ENCODE results near the gene LXN.

The LXN gene

DNA sequence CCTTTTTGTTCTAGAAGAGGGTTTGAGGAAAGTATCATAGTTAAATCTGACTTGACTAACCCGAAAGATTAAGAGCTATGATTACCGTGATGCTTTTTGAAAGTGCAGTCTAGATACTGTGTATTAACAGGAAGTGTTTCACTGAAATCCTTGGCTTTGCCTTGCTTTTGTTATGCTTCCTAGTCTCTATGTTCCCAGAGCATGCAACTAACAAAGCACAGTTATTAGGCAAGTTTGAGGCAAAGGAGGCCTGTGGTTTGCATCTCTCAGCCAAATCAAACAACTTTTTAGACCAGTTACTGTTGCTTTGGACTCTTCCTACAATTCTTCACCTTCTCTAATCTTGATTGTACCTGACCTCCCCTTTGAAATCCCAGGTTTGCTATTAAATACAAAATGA lies 3.9 kb downstream of the LXN start:
- no peak for DNase-seq (ENCODE audit: low read depth)

DNA sequence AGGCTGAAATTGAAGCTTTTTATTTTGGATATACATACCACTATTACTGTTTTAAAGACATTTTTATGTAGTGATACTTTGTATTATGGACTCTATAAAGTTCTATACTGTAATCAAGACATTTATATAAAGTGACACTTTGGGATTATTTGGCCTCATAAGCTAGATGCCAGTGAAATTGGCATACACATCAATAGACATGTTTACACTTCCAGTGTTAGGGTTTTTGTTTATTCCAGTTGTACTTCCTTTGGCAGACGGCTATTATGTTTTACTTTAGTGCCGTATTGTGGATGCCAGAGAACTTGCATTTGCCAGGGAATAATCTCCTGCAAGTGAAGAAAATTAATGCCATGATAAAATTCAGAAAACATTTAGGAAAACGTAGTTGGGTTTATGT lies 6.0 kb downstream of the LXN start:
- DNase-seq (ENCODE audit: low read depth): no peak

DNA sequence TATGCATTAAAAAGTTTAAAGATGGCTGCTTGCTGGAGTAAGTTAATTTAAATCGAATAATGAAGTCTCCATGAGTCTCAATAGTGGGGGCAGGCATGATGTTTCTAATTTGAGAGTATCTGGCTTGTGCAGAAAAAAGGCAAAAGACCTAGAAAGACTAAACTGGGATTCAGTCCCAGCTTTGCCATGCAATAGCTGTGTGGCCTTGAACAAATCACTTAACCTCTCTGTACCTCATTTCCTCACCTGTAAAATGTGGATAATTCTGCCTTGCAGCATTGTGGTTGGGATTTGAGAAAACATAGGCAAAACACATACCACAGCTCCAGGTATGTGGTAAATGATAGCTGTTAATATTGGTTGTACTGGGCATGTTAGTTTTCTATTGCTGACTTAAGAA lies 8.6 kb downstream of the LXN start:
- DNase-seq (ENCODE audit: low read depth): no peak

DNA sequence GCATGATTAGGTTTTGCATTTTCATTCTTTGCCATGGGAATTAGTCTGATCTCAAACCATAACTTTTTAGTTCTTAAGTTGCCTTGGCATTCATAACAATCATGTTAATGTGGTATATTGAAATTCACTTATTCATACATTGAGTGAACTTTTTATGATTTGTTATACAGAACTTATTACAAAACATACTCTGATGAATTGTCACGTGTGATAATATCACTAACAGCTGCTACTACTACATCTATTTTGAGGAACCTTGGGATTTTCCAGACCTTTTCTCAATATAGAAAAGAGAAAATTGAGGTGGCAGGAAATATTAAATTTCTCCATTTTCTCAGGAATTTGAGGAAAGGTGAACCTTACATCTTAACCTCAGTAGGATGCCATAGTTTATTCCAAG lies 9.2 kb downstream of the LXN start:
- DNase-seq (ENCODE audit: low read depth): no peak

DNA sequence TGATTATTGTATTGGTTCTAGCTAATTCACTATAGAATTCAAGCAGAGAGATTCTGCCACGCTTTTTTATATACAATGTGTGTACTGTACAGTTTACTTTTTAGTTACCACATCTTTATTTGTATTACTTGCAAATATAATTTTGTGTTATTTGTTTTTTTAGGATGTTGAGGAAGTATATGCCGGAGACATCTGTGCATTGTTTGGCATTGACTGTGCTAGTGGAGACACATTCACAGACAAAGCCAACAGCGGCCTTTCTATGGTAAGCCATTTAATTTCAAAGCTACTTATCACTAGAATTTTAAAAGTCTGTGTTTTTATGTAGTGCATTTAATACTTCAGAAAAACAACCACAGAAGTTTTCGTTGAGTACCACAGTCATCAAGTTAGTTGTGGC lies 11.7 kb downstream of the LXN start:
- DNase-seq (ENCODE audit: low read depth): no peak

DNA sequence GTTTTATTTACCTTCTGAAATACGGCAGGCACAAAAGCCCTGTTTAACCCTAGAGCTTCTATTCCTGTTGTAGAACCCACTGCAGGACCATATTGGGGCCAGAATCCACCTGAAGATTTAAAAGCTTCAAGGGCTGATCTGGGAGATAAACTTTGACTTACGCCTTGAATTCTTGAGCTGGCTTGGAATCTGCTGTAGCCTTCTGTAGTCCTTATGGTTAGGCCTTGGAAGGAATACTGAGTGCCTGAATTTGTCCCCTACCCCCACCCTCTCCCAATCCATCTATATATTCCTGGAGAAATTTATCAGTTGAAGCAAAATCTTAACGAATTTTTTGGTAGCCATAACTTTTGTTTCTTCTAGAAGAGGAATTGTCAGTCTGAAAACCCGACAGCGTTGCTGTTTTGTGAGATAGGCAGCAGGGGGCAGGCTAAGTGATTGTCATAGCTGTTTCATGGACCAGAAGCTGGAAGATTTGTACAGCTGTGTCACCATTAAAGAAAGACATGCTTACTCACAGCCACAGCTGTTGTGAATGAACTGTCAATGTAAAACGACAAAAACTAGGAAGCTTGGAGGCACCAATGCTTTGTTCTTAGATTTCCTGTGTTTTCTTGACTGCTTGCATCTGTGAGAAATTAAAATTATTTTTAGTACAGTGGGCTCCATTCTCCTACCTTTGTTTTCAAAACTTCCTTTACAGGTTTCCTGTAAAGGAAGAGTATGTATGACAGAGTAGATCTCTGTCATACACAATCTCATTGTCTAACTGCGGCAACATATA lies 12.8 kb downstream of the LXN start:
- DNase-seq (ENCODE audit: low read depth): peak; percentile 50

DNA sequence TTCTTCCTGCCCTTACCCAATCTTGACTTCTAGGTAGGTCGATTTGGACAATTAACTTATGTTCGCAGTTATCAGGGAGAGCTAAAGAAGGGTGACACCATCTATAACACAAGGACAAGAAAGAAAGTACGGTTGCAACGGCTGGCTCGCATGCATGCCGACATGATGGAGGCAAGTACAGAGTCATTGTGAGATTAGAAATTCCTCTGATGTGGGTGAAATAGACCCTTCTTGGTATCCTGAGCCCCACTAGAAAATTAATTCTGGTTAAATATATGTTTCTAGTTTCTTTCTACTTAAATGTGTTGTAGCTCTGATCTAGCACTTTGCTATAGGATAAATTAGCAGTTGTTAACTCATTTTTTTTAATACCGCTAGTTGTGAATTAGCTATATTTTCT lies 13.6 kb downstream of the LXN start:
- DNase-seq (ENCODE audit: low read depth): no peak

DNA sequence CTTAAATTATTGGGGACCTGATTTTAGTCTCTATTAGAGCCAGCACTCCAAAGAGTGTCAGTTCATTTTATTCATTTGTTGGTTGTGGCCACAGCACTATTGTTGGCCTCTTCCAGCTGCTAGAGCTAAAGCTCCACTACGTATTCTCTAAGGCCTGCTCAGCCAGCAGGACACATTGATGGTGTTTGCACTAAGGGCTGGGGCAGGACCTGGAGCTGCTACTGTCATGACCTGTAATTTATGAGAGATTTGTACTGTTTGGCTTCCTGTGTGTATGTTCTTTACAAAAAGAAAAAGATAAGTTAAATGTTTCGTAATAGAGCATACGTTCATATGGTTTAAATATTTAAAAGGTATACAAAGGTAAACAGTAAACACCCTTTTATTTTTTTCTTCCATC lies 20.0 kb downstream of the LXN start:
- DNase-seq (ENCODE audit: low read depth): no peak

DNA sequence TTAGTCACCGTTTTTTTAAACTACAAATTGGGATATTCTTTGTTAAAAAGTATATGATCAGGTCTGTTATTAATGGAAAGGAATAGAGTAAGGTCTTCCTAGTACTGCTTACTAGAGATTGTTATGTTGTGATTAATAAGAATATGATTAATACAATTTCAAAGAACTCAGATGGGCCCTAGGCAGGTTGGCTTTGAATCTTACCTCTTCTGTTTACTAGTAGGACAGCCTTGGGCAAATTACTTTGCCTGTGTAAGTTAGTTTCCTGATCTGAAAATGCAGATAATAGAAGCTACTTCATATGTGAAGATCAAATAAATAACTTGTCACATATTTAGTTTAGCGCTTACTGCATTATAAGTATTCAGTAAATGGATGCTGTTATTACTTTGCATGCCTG lies 21.3 kb downstream of the LXN start:
- no peak for DNase-seq (ENCODE audit: low read depth)

DNA sequence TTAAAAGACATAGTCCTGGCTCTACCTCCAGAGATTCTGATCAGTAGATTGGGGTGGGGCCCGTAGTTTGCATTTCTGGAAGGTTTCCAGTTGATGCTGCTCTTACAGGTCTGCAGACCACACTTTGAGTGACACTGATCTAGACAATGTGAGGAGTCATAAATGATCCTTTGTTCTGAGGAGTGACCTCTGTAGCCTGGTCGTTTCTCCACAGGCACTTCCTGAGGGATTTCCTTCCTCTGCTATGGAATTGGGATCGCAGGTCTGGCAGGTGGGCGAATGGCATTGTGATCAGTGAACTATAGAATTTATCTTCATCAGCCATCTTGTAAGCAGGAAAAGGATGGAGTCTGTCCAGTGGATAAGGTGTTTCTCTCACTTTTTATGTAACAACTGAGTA lies 22.7 kb downstream of the LXN start:
- DNase-seq (ENCODE audit: low read depth): no peak

DNA sequence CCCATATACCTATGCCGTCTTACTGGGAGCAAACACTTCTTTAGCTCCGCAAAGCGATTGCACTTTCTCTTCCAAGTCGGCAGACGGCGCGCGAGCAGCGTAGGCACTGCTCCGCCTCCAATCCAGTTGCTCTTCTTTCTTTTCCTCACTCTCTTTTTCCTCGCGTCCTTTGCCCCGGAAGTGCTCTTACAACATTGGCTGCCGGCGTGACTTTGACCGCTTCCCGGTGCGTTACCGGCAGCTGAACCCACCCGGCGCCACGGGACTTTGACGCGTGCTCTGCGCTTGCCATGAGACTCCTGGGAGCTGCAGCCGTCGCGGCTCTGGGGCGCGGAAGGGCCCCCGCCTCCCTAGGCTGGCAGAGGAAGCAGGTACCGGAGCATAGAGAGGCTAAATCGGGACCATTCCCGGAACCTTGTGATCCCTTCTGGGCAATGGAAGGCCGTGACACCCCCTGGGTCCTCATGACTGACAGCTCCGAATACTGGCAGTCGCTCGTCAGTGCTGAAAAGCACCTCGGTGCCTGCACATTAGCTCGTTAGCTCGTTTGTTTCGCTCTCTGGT lies 28.0 kb downstream of the LXN start, which contains the start of gene GFM1:
GFM1 (plus strand) TSS at position 183 of the 564 bp plus-strand sequence; CDS start at position 291, 108 bp downstream.
- DNase-seq (ENCODE audit: low read depth): peak; percentile 83

DNA sequence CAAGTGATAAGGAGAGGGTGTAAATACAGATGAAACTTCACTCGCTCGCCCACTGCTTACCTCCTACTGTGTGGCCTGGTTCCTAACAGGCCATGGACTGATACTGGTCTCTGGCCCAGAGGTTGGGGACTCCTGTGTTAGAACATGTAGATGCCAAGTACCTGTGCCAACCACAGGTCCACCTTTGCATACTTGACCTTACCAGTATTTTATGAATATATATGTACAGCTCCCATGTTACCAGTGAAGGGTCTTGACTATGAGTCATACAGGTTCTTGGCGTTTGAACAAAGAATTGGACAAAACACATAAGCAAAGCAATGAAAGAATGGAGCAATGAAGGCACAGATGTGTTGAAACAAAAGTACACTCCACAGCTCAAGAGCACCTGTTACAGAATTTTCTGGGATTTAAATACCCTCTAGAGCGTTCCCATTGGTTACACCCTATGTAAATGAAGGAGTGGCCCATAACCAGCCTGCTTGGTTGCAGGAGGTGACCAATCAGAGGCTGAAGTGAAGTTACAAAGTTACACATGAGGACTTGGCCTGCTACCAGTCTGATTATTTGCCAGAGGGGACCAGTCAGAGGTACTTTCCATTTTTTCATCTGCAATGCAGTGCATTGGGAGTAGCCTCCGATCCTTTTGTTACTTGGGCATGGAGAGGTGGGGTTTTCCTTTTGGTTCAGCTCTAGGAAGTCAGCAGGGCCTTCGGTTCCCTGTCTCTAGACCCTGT lies 29.8 kb downstream of the LXN start:
- DNase-seq (ENCODE audit: low read depth): no peak

DNA sequence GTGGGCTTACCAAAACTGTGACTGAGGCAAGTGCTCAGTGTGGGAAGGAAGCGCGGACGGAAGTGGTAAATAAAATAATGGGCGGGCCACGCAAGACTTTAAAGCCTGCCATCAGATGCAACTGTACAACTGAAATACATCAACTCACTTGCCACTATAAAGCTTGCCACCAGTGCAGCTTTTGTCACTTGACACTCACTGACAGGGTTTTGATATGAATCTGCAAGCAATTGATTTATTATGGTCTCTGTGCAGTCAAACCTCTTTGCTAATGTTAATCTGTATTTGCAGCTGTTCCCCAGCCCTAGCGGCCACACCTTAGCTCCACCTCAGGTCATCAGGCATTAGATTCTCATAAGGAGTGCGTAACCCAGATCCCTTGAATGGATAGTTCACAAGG lies 30.4 kb downstream of the LXN start:
- DNase-seq (ENCODE audit: low read depth): no peak

DNA sequence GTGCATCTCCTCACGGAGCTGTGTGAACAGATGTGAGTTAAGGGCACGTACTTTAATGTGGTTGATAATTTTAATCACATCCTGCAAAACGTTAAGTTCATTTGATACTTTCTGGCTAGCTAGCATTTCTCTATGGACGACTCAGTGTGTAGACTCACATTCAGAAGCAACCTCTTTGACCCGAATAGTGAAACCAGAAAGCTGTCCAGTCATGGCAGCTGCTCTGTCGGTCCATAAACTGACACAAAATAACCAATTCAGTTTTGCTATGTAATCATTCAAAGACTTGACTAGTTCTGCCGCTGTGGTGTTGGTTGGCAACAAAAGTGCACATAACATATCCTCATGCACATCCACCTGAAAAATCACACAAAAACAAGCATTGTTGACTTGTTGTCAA lies 31.8 kb downstream of the LXN start:
- DNase-seq (ENCODE audit: low read depth): no peak

DNA sequence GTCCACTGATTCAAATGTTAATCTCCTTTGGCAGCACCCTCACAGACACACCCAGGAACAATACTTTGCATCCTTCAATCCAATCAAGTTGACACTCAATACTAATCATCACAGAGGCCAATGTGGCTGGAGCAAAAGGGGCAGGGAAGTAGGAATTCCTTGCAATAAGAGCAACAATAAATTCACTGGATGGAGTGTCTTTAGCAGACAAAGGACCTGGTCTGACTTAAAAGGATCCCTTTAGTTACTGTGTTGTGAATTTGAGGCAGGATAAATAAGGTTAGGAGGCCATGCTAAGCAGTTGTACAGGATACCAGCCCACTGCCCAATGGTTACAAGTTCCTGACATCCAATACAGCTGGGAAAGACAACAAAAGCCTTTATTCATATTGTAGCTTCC lies 40.5 kb downstream of the LXN start:
- no peak for DNase-seq (ENCODE audit: low read depth)

DNA sequence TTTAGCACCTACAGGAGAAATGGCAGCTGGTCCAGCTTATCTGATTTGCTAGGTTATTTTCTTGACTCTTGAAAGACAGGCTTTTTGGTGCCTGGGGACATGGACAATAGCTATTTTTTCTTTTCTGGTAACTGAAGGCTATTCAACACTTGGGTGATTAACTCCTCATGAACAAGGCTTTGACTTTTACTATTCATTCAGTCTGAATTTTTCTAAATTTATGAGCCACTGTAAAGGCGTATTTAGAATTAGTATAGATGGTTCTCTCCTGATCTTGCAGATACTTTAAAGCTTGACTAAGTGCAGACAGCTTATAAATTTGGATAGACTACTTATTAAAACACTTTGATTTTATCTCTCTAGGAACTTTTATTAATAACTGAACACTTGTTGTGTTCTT lies 46.6 kb downstream of the LXN start:
- no peak for DNase-seq (ENCODE audit: low read depth)

DNA sequence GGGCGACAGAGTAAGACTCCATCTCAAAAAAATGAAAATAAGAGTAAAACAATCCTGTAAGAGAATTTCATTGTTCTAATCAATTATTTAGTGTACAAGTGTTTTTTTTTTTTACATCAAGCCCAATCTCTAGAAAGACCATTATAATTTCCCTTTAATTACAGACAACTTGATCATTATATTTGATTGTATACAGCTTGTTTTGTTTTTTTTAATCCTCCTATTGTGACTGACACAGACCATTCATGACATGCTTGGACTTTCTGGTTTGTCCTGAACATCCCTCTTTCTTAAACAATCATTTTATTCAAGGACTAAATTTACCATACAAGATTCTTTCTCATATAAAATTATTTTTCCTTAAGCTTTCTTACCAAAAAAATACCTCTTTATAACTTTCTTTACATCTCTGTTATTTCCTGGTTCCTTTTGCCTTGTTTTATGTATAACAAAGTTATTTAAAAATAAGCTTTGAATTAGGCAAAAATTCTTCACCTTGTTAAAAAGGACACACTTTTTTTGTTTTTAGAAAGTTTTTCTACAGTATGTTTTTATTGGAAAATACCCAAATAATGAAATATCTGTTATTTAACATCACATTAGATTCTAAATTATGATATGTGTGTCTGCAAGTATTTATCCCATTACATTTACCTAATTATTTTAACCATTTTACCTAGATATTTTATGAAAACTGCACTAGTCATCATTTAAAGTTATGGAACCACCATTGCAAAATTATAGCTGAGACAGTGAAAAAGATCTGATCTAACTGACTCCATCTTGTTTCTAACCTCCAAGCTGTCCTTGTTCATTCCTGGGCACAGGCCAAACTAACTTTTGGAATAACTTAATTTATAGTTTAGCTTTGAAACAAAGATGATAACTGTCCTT lies 54.2 kb downstream of the LXN start:
- DNase-seq (ENCODE audit: low read depth): no peak
